B cell (primary cell): Measurements from ENCODE around the gene RNF103. TPM values are rescaled to one million over a fixed set of nuclear protein-coding genes. Genes with fewer than 3 reads are reported as not detected.

Source experiments
- ATAC-seq: fragments of 200-7000 bp; cut with Tn5 transposase; one replicate; pipeline ENCODE4 v1.10.0; 2021; ENCODE audit warnings: low read depth, mild to moderate bottlenecking, moderate number of reproducible peaks, moderate library complexity
- CTCF ChIA-PET: fragments of 350-600 bp; sonication (Branson Sonifier 250); formaldehyde crosslinking; loops from one replicate; lab custom pipeline; 2021; ENCODE audit warnings: antibody characterized with exemption, inconsistent platforms; lab: Charles Lee
- POLR2A ChIA-PET: fragments of 350-600 bp; sonication (Branson Sonifier 250); formaldehyde crosslinking; loops from one replicate; lab custom pipeline; 2021; ENCODE audit warnings: antibody characterized with exemption; lab: Charles Lee
- DNase-seq: peaks from one replicate; pipeline ENCODE4 v3.0.0; 2013
- H2AFZ ChIP-seq: 2 replicates; pipeline ENCODE4 v1.6.1; 2012; ENCODE audit warnings: mild to moderate bottlenecking, low read depth, low read length; ENCODE audit not compliant: insufficient read depth, poor library complexity, severe bottlenecking
- H3K27ac ChIP-seq, 2 donors: 1 replicate in 1 of 2; 2 replicates in 1 of 2; pipeline ENCODE4 v1.5.1; 2012 to 2013; ENCODE audit warnings: low read length in 2 of 2, mild to moderate bottlenecking in 2 of 2, moderate library complexity in 1 of 2
- H3K27me3 ChIP-seq, 4 experiments: fragments of 200-600 bp in 1 of 4; sonication (generic) in 1 of 4; replicated peaks in 1 of 4; 1 replicate in 2 of 4; 2 replicates in 2 of 4; pipeline versions ENCODE4 v1.6.1 to v1.7.0; 2013 to 2016; ENCODE audit warnings: low read length in 3 of 4, mild to moderate bottlenecking in 2 of 4, mixed read lengths in 1 of 4, moderate library complexity in 1 of 4; ENCODE audit not compliant: insufficient read depth in 4 of 4, control insufficient read depth in 3 of 4; ENCODE audit errors: control extremely low read depth in 1 of 4
- H3K36me3 ChIP-seq, 2 experiments: replicated peaks in 1 of 2; 1 replicate in 1 of 2; 2 replicates in 1 of 2; pipeline versions ENCODE4 v1.6.1 to v1.7.1; 2013; ENCODE audit warnings: low read length in 1 of 2; ENCODE audit not compliant: insufficient read depth in 2 of 2, control insufficient read depth in 1 of 2; ENCODE audit errors: control extremely low read depth in 1 of 2, extremely low read depth in 1 of 2
- H3K4me1 ChIP-seq, 2 donors: fragments of 200-600 bp in 1 of 2; sonication (generic) in 1 of 2; 1 replicate in 1 of 2; 2 replicates in 1 of 2; pipeline versions ENCODE4 v1.5.1 to v1.6.1; 2013 to 2017; ENCODE audit warnings: low read length in 2 of 2; ENCODE audit not compliant: control insufficient read depth in 2 of 2, insufficient read depth in 2 of 2
- H3K4me2 ChIP-seq: replicated peaks from 2 replicates; pipeline ENCODE3; 2012; ENCODE audit warnings: mild to moderate bottlenecking, low read depth, low read length; ENCODE audit not compliant: poor library complexity, severe bottlenecking
- H3K4me3 ChIP-seq, 5 experiments: fragments of 200-600 bp in 1 of 5; sonication (generic) in 1 of 5; 1 replicate in 3 of 5; 2 replicates in 2 of 5; pipeline versions ENCODE4 v1.5.1 to v1.7.0; 2011 to 2016; ENCODE audit warnings: low read length in 4 of 5, mild to moderate bottlenecking in 4 of 5, low read depth in 2 of 5, control low read depth in 1 of 5, moderate library complexity in 1 of 5; ENCODE audit not compliant: insufficient read depth in 1 of 5; ENCODE audit errors: control extremely low read depth in 1 of 5, extremely low read depth in 1 of 5
- H3K79me2 ChIP-seq: fragments of 200-600 bp; sonication (generic); one replicate; pipeline ENCODE4 v1.6.0; 2016; ENCODE audit warnings: low read length; ENCODE audit not compliant: control insufficient read depth, insufficient read depth
- H3K9ac ChIP-seq: fragments of 200-600 bp; sonication (generic); 2 replicates; pipeline ENCODE4 v1.6.1; 2017; ENCODE audit warnings: mild to moderate bottlenecking, low read length, moderate library complexity
- H3K9me3 ChIP-seq, 3 donors: one replicate each; pipeline versions ENCODE4 v1.6.1 to v1.7.1; 2013; ENCODE audit warnings: low read length in 2 of 3; ENCODE audit not compliant: control insufficient read depth in 2 of 3, insufficient read depth in 1 of 3; ENCODE audit errors: control extremely low read depth in 1 of 3
- H4K20me1 ChIP-seq: 2 replicates; pipeline ENCODE4 v1.6.0; 2012; ENCODE audit warnings: mild to moderate bottlenecking, low read length; ENCODE audit not compliant: insufficient read depth, control insufficient read depth, poor library complexity, severe bottlenecking
- H3K27ac Mint-ChIP-seq: one replicate; pipeline ENCODE4 v1.8.0; 2021; ENCODE audit warnings: mixed read lengths
- H3K27me3 Mint-ChIP-seq: one replicate; pipeline ENCODE4 v1.8.0; 2021; ENCODE audit warnings: mixed read lengths
- H3K4me1 Mint-ChIP-seq: one replicate; pipeline ENCODE4 v1.8.0; 2021; ENCODE audit warnings: mixed read lengths
- H3K4me3 Mint-ChIP-seq: one replicate; pipeline ENCODE4 v1.8.0; 2021; ENCODE audit warnings: mixed read lengths
- H3K9me3 Mint-ChIP-seq: one replicate; pipeline ENCODE4 v1.8.0; 2022; ENCODE audit warnings: mixed read lengths; ENCODE audit not compliant: insufficient read depth
- CTCF ChIP-seq: fragments of 200-600 bp; IDR thresholded peaks from one replicate; pipeline ENCODE4 v1.8.0; 2022; ENCODE audit warnings: antibody characterized with exemption, mild to moderate bottlenecking
- EZH2 ChIP-seq: IDR thresholded peaks from 2 replicates; pipeline ENCODE4 v1.6.1; 2012; ENCODE audit warnings: borderline replicate concordance, low read depth, mild to moderate bottlenecking, moderate library complexity, low read length; ENCODE audit not compliant: insufficient read depth, poor library complexity, severe bottlenecking
- WGBS: methylation state at CpG from one replicate; pipeline ENCODE4 v1.1.5; 2013; ENCODE audit warnings: missing lambda C conversion rate; ENCODE audit not compliant: insufficient coverage; 5-methylcytosine and 5-hydroxymethylcytosine counted together
- intact Hi-C: fragments of 100-400 bp; cut with micrococcal nuclease; formaldehyde crosslinking; loops from one replicate; pipeline ENCODE4 v1.10.0; 2022
- polyA plus RNA-seq: library from polyadenylated mRNA; depleted of rRNA; stranded (reverse); fragments of >200 nt; gene quantifications from 2 replicates; pipeline ENCODE4 v1.2.3, GENCODE V29; 2012
- total RNA-seq, 2 donors: library from RNA; stranded (reverse); fragments of 120-200 nt in 1 of 2; gene quantifications; 1 replicate in 1 of 2; 2 replicates in 1 of 2; pipeline versions ENCODE4 v1.2.3 to v1.2.4, GENCODE V29; 2013 to 2022

RNF103 gene
- total and polyA plus RNA-seq, 2 donors (not counting 1 experiment from before 2014, with no cell fraction given), result 23.7 to 37.2 TPM

- H3K4me3 ChIP-seq, result peak overlapping the region; percentile 87 to 100 (median 95)
- no peaks in the 10 kb centered on the region for H3K9me3 Mint-ChIP-seq
- no peak for TF ChIP-seq CTCF
- no peak for TF ChIP-seq EZH2
- peaks cover 18% of the 10 kb centered on the region for H4K20me1 ChIP-seq
- peaks cover 20 to 30% of the 10 kb centered on the region in 2 donors for H3K4me1 ChIP-seq
- peaks cover 0 to 3% of the 10 kb centered on the region in 2 experiments for H3K36me3 ChIP-seq
- H3K27me3 Mint-ChIP-seq, result peaks cover 2% of the 10 kb centered on the region
- peak overlapping the region; percentile 93 for H3K4me3 Mint-ChIP-seq
- peaks cover 41% of the 10 kb centered on the region for H3K4me1 Mint-ChIP-seq
- DNase-seq, result no peak
- POLR2A ChIA-PET, result interaction anchor here (1.1 to 1.5 kb wide), 2 partner anchors 60 to 121 kb away, joined by 11 read pairs; partner anchors contain the start of gene KDM3A
- peak overlapping the region; percentile 93 for H2AFZ ChIP-seq
- H3K27ac Mint-ChIP-seq, result peak overlapping the region; percentile 98
- WGBS, result 0% methylated on average over 12 of the region's 16 CpGs
- H3K9me3 ChIP-seq, result no peaks in the 10 kb centered on the region
- peak overlapping the region; percentile 99 to 100 for H3K27ac ChIP-seq
- CTCF ChIA-PET, result interaction anchor here (0.6 to 1.0 kb wide), 2 partner anchors 53 to 1545 kb away, joined by 3 to 4 read pairs; no protein-coding TSS in a partner anchor
- H3K27me3 ChIP-seq, result no peaks in the 10 kb centered on the region
- H3K9ac ChIP-seq, result peak overlapping the region; percentile 100
- intact Hi-C loops, result loop anchor here (1.0 to 10.0 kb wide), 4 partner anchors 122 to 1500 kb away; partner anchors contain the start of genes IMMT, MRPL35 and RNU2-63P
- H3K79me2 ChIP-seq, result peaks cover 65% of the 10 kb centered on the region
- no peak for ATAC-seq
- H3K4me2 ChIP-seq, result peak overlapping the region; percentile 86
These were observed 61.2 kb downstream of the RNF103 start for GRCh38 chr2:86562485-86562921.

- Histone ChIP-seq H3K27ac (no peak overlapping the region), H4K20me1 (peaks cover 51% of the 10 kb centered on the region), H3K36me3 (peaks cover 0 to 3% of the 10 kb centered on the region in 2 experiments), H3K4me2 (no peak overlapping the region), H3K9ac (no peak overlapping the region), H3K79me2 (peaks cover 100% of the 10 kb centered on the region), H3K4me3 (no peak overlapping the region), H3K4me1 (peaks cover 12 to 24% of the 10 kb centered on the region in 2 donors), H2AFZ (no peak overlapping the region), H3K9me3 (no peaks in the 10 kb centered on the region), H3K27me3 (no peaks in the 10 kb centered on the region)
- WGBS, result 90% methylated on average over 2 of the region's 2 CpGs
- Mint-ChIP-seq H3K27me3 (no peaks in the 10 kb centered on the region), H3K9me3 (no peaks in the 10 kb centered on the region), H3K27ac (no peak overlapping the region), H3K4me3 (no peak overlapping the region), H3K4me1 (peaks cover 40% of the 10 kb centered on the region)
- no peak for TF ChIP-seq CTCF
- no peak for ATAC-seq
- POLR2A ChIA-PET, result no interaction called here
- intact Hi-C loops, result no loop called here
- DNase-seq, result no peak
- CTCF ChIA-PET, result no interaction called here
These were observed 65.8 kb downstream of the RNF103 start for GRCh38 chr2:86557836-86558235.
